Measurements from ENCODE around the gene ATP8B4.

The ATP8B4 gene

GRCh38 chr15:50051811-50052419 lies 67.1 kb downstream of the ATP8B4 start:
- peak; percentile 94 for DNase-seq (ENCODE audit: low read depth)
- TF ChIP-seq, protein P1, sequence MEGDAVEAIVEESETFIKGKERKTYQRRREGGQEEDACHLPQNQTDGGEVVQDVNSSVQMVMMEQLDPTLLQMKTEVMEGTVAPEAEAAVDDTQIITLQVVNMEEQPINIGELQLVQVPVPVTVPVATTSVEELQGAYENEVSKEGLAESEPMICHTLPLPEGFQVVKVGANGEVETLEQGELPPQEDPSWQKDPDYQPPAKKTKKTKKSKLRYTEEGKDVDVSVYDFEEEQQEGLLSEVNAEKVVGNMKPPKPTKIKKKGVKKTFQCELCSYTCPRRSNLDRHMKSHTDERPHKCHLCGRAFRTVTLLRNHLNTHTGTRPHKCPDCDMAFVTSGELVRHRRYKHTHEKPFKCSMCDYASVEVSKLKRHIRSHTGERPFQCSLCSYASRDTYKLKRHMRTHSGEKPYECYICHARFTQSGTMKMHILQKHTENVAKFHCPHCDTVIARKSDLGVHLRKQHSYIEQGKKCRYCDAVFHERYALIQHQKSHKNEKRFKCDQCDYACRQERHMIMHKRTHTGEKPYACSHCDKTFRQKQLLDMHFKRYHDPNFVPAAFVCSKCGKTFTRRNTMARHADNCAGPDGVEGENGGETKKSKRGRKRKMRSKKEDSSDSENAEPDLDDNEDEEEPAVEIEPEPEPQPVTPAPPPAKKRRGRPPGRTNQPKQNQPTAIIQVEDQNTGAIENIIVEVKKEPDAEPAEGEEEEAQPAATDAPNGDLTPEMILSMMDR (conservative IDR thresholded peaks at IDR 0.05; ENCODE audit: control insufficient read depth, insufficient read depth, low read depth, low read length), result peak; percentile 95
- H3K4me3 ChIP-seq (ENCODE audit: control insufficient read depth, low read depth, low read length), result no peak overlapping the region

DNA sequence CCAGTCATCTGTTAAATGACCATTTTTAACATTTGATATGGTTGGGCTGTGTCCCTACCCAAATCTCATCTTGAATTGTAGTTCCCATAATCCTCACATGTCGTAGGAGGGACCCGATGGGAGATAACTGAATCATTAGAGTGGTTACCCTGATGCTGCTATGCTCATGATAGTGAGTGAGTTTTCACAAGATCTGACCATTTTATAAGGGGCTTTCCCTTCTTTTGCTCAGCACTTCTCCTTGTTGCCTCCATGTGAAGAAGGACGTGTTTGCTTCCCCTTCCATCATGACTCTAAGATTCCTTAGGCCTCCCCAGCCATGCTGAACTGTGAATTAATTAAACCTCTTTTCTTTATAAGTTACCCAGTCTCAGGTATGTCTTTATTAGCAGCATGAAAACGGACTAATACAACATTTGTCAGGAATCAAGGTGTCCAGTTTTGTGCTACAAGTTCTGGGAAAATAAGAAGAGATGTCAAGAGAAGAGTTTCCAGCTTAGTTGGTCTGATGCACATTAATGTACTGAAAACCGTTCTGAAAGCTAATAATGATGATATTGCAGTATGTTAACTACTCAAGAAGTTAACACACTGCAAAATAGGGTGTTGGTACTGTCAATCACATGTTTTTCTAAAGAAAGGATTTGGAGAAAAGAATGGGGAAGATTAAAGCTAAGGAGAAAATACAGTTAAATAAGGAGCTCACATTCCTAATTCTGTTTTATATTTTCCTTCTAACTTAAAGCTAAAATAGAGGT lies 67.9 kb downstream of the ATP8B4 start:
- TF ChIP-seq, protein P1 (conservative IDR thresholded peaks at IDR 0.05; ENCODE audit: control insufficient read depth, insufficient read depth, low read depth, low read length), result no peak
- DNase-seq (ENCODE audit: low read depth), result no peak
- H3K4me3 ChIP-seq (ENCODE audit: control insufficient read depth, low read depth, low read length), result no peak overlapping the region

DNA sequence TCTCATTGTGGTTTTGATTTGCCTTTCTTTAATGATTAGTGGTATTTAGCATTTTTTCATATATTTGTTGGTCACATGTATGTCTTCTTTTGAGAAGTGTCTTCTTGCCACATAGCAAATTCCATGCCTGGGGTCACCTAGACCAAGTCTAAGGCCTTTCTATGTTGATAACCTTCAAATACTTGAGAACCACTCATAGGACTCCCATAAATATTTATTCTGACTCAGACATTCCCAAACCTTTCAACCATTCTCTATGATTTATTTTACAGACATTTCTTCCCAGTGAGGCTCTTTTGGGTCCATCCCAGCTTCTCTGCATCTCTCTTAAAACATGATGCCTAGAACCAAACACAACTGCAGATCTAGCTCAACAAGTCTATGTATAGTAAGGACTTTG lies 69.2 kb downstream of the ATP8B4 start:
- TF ChIP-seq, protein P1 (conservative IDR thresholded peaks at IDR 0.05; ENCODE audit: control insufficient read depth, insufficient read depth, low read depth, low read length), result no peak
- DNase-seq (ENCODE audit: low read depth), result peak; percentile 71
- no peak overlapping the region for H3K4me3 ChIP-seq (ENCODE audit: control insufficient read depth, low read depth, low read length)

DNA sequence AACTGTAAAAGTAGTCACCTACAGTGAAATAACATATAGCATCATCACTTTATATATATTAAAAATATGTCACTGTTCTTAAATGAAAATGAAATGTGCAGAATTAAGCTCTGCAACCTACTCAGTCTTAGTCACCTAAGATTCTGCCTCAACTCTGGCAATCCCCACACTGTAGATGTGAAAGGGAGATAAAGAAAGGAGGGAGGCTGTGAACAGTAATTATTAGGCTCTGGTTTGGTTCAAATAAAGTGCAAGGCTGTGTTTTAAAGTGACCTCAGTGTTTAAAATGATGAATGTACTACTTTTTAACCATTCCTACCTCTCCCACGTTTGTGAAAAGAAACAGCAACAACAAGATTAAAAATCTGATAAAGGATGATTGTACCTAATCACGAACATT lies 72.2 kb downstream of the ATP8B4 start:
- no peak overlapping the region for H3K4me3 ChIP-seq (ENCODE audit: control insufficient read depth, low read depth, low read length)
- DNase-seq (ENCODE audit: low read depth), result no peak
- TF ChIP-seq, protein P1 (conservative IDR thresholded peaks at IDR 0.05; ENCODE audit: control insufficient read depth, insufficient read depth, low read depth, low read length), result no peak

DNA sequence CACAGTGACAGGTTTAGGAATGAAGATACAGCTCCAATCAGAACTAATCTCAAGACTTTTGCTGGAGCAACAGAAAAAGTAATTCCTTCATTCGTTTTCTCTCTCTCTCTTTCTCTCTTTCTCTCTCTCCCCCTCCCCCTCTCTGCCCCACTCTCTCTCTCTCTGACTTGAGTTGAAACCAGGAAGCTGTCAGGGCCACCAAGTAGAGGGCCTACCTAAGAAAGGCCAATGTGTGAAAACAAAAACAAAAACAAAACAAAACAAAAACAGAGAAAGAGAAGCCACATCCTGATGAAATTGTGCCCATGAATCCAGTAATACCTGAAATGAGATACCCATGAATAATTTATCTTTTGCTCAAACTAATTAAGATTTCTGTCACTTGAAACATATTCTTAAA lies 72.9 kb downstream of the ATP8B4 start:
- no peak for DNase-seq (ENCODE audit: low read depth)
- TF ChIP-seq, protein P1 (conservative IDR thresholded peaks at IDR 0.05; ENCODE audit: control insufficient read depth, insufficient read depth, low read depth, low read length), result no peak
- H3K4me3 ChIP-seq (ENCODE audit: control insufficient read depth, low read depth, low read length), result no peak overlapping the region

GRCh38 chr15:50044904-50045303 lies 74.1 kb downstream of the ATP8B4 start:
- H3K4me3 ChIP-seq (ENCODE audit: control insufficient read depth, low read depth, low read length), result no peak overlapping the region
- TF ChIP-seq, protein P1 (conservative IDR thresholded peaks at IDR 0.05; ENCODE audit: control insufficient read depth, insufficient read depth, low read depth, low read length), result no peak
- DNase-seq (ENCODE audit: low read depth), result no peak

Measured in fibroblast of mammary gland (primary cell).